ENCODE results near the gene KLK12. TPM values are rescaled to one million over a fixed set of nuclear protein-coding genes. Genes with fewer than 3 reads are reported as not detected.
"Not testable (repeated sequence)": the region's sequence is repeated elsewhere in the genome, so short reads cannot be mapped to it uniquely, and the experiment has no call there.

KLK12 gene
- total and polyA plus RNA-seq, 12 donors: 0.17 TPM; not detected in 11

DNA sequence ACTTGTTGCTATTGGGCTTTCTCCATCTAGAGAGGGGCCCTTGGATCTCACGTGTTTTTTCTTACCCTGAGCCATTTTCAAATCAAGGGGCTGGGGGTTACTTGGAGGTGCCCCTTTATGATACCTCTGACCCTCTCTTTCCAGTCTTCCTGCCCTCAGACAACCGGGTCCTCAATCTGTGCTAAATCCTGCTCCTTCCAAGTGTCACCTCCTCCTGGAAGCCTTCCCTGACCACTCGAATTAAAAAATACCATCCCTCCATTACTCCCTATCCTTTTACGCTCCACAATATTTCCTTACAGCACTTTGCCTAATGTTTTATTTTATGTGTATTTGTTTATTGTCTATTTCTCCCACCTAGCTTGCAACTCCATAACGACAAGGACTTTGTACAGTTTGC lies 36.7 kb downstream of the KLK12 start:
- Histone ChIP-seq H3K36me3 (replicated peaks in 1 of 2) (no peaks in the 10 kb centered on the region), H3K27ac (no peak overlapping the region), H3K4me1 (replicated peaks in 1 of 2) (no peaks in the 10 kb centered on the region), H3K4me3 (no peak overlapping the region), H3K27me3 (peaks cover 18% of the 10 kb centered on the region), H3K9me3 (replicated peaks in 1 of 3) (no peaks in the 10 kb centered on the region)
- 58 to 66% (median 59%) methylated on average over 5 of the region's 5 CpGs for WGBS, 4 donors
- DNase-seq: no peak
- TF ChIP-seq, protein P1, sequence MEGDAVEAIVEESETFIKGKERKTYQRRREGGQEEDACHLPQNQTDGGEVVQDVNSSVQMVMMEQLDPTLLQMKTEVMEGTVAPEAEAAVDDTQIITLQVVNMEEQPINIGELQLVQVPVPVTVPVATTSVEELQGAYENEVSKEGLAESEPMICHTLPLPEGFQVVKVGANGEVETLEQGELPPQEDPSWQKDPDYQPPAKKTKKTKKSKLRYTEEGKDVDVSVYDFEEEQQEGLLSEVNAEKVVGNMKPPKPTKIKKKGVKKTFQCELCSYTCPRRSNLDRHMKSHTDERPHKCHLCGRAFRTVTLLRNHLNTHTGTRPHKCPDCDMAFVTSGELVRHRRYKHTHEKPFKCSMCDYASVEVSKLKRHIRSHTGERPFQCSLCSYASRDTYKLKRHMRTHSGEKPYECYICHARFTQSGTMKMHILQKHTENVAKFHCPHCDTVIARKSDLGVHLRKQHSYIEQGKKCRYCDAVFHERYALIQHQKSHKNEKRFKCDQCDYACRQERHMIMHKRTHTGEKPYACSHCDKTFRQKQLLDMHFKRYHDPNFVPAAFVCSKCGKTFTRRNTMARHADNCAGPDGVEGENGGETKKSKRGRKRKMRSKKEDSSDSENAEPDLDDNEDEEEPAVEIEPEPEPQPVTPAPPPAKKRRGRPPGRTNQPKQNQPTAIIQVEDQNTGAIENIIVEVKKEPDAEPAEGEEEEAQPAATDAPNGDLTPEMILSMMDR (IDR thresholded peaks at IDR 0.05): no peak
- TF ChIP-seq POLR2A (IDR thresholded peaks at IDR 0.05): no peak
- intact Hi-C loops (cut with DNase I): no loop called here

DNA sequence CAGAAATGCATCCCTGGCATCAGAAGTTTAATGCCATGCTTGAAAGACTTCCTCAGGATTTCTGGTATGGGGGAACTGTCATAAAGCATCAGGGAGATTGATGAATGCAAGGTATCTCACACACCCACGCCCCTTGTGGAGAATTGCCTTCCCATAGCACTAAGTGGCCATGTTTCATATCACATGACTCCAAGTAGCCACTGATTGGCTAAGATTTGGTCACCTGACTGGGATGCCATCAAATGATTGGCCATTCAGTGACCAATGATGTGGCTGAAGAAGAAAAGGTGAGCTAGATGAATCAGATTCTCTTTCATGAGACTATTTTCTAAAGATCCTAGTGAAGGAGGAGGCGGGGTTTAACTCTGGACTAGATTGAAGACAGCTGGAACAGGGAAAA lies 40.7 kb downstream of the KLK12 start:
- 72 to 85% (median 75%) methylated on average over 2 of the region's 2 CpGs for WGBS, 4 donors
- Histone ChIP-seq H3K9me3 (replicated peaks in 1 of 3) (no peaks in the 10 kb centered on the region), H3K27me3 (no peaks in the 10 kb centered on the region), H3K27ac (no peak overlapping the region), H3K4me1 (replicated peaks in 1 of 2) (no peaks in the 10 kb centered on the region), H3K36me3 (replicated peaks in 1 of 2) (no peaks in the 10 kb centered on the region), H3K4me3 (no peak overlapping the region)
- TF ChIP-seq POLR2A (IDR thresholded peaks at IDR 0.05): no peak
- TF ChIP-seq, protein P1 (IDR thresholded peaks at IDR 0.05): no peak
- intact Hi-C loops (cut with DNase I): no loop called here
- DNase-seq: no peak

DNA sequence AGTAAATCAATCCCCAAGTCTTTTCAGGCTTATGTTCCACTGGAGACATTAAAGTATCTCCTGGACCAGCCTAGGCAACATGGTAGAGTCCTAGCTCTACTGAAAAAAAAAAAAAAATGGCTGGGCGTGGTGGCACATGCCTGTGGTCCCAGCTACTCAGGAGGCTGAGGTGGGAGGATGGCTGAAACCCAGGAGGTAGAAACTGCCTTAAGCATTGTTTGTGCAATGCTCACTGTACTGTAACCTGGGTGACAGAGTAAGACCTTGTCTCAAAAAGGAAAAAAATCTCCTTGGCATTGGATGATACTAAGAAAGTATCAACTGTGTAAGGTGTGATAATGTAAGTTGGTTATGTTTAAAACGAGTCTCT lies 42.2 kb downstream of the KLK12 start:
- no peak overlapping the region for H3K27ac ChIP-seq
- WGBS, 4 donors: 55 to 65% (median 60%) methylated on average over 2 of the region's 2 CpGs
- no peaks in the 10 kb centered on the region for H3K36me3 ChIP-seq (replicated peaks in 1 of 2)
- intact Hi-C loops (cut with DNase I): no loop called here
- no peak overlapping the region for H3K4me3 ChIP-seq
- H3K27me3 ChIP-seq: no peaks in the 10 kb centered on the region
- H3K4me1 ChIP-seq (replicated peaks in 1 of 2): no peaks in the 10 kb centered on the region
- no peaks in the 10 kb centered on the region for H3K9me3 ChIP-seq (replicated peaks in 1 of 3)
- no peak for DNase-seq
- TF ChIP-seq, protein P1 (IDR thresholded peaks at IDR 0.05): no peak

DNA sequence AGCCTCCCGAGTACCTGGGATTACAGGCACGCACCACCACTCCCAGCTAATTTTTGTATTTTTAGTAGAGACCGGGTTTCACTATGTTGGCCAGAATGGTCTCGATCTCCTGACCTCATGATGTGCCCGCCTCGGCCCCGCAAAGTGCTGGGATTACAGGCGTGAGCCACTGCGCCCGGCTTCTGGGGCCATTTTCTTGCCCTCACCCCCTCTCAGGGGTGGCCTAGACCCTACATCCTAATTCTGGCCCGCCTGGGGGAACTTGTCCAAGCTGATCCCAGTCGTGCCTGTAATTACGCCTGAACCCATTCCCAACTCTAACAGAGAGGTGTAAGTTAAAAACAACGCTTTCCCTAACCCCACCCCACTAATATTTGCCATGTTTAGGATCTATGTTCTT lies 50.4 kb downstream of the KLK12 start:
- H3K27ac ChIP-seq; intact Hi-C loops (cut with DNase I); H3K4me3 ChIP-seq; DNase-seq; H3K9me3 ChIP-seq (replicated peaks in 1 of 3); H3K36me3 ChIP-seq (replicated peaks in 1 of 2); H3K27me3 ChIP-seq; H3K4me1 ChIP-seq (replicated peaks in 1 of 2): not testable (repeated sequence)
- WGBS, 4 donors: 82 to 83% (median 82%) methylated on average over 14 of the region's 14 CpGs

DNA sequence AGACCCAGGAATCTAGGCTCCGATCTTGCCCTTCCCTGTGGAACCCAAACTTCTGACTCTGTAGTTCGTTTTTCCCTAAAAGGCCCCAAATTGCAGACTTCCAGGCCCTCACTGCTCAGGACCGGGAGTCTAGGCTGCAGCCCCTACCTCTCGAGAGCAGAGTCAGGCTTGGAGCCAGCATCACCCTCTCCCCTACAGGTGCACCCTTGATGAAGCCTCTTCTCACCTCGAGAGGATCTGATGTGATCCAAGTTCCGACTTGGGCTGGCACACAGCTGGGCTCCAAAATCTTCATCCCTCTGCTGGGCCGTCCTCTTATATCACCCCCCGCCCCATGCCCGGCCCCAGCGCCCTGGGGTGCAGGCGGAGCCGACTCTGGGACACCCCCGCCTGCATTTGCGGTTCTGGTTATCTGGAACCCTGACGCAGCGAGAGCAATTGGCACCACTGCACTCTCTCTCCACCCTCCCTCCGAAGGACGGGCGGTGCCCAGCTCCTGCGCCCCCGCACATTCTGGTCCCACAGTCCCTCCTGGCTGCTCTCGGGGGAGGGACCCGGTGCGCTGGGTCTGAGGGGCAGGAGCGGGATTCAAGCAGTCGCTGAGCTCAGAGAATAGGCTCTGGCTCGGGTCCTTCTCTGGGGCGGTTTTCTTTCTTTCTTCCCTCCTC lies 51.0 kb downstream of the KLK12 start, which contains the start of gene KLK7:
KLK7 (minus strand) TSS at position 293 of the 668 bp plus-strand sequence. CDS start 1,518 bp downstream, outside the sequence.
- no peaks in the 10 kb centered on the region for H3K36me3 ChIP-seq (replicated peaks in 1 of 2)
- H3K9me3 ChIP-seq (replicated peaks in 1 of 3): no peaks in the 10 kb centered on the region
- no peaks in the 10 kb centered on the region for H3K27me3 ChIP-seq
- TF ChIP-seq POLR2A (IDR thresholded peaks at IDR 0.05): no peak
- TF ChIP-seq, protein P1 (IDR thresholded peaks at IDR 0.05): no peak
- no peak for DNase-seq
- H3K4me3 ChIP-seq: no peak within 1 kb of the TSS
- H3K27ac ChIP-seq: no peak within 1 kb of the TSS
- intact Hi-C loops (cut with DNase I): no loop called here
- no peaks in the 10 kb centered on the region for H3K4me1 ChIP-seq (replicated peaks in 1 of 2)
- WGBS, 4 donors: 14 to 36% (median 27%) methylated on average over 9 to 28 of the region's 28 CpGs

Measured in adrenal gland (tissue), 12 donors.